C4-2B (cell line): ENCODE results near the gene DENND2D.

Experiments
- CTCF ChIP-seq: fragments of 450-650 bp; conservative IDR thresholded peaks from 2 replicates; pipeline ENCODE4 v1.5.1; 2017; ENCODE audit warnings: mild to moderate bottlenecking
- ZFX ChIP-seq: fragments of 450-650 bp; IDR thresholded peaks from 2 replicates; pipeline ENCODE4 v1.6.1; 2017

GRCh38 chr1:111140680-111140967, 59.8 kb downstream of the DENND2D start:
- TF ChIP-seq CTCF = no peak
- no peak for TF ChIP-seq ZFX
